HPDE6-E6E7 (cell line): ENCODE results near the gene AKR1B1.

Experiments
- DNase-seq: peaks from one replicate; pipeline ENCODE4 v3.0.0; 2011; ENCODE audit warnings: missing footprints; ENCODE audit errors: extremely low spot score

AKR1B1 gene

GRCh38 chr7:134419875-134420274 is 39.0 kb downstream of the AKR1B1 start:
- no peak for DNase-seq

DNA sequence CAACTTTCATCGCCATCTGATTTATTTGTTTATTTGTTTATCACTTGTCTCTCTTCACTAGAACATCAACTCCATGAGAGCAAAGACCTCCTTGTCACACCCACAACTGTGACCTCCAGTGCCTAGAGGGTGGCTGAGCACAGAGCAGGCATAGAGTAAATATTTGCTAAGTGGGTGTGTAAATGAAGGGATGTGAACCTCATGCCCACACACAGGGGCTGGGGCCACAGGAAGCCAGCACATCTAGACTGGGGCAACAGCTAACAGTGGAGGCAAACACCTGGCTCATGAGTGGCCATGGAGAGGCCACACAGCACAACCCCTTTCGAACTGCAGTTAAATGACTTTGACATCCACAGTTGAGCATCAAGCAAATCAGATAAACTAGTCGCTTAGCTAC is 39.8 kb downstream of the AKR1B1 start:
- DNase-seq = no peak

DNA sequence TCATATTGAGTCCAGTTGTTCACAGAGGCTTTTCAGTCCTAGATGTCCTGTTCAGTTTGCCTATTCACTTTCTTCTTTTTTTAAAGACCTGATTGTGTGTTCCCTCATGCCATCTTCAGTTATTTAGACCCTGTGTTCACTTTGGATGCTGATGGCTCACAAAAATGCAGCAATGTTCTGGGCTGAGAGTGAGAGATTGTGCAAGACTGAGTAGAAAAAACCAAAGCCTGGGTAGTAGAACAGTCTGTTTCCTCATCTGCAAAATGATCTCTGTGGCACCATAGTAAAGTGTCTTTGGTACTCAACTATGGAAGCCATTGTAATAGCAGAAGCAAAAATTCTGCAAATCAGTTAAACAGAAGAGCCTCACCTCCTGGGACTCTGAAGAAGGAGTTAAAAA is 43.2 kb downstream of the AKR1B1 start:
- no peak for DNase-seq

- DNase-seq = no peak
These were observed 44.8 kb downstream of the AKR1B1 start for GRCh38 chr7:134414109-134414508.

DNA sequence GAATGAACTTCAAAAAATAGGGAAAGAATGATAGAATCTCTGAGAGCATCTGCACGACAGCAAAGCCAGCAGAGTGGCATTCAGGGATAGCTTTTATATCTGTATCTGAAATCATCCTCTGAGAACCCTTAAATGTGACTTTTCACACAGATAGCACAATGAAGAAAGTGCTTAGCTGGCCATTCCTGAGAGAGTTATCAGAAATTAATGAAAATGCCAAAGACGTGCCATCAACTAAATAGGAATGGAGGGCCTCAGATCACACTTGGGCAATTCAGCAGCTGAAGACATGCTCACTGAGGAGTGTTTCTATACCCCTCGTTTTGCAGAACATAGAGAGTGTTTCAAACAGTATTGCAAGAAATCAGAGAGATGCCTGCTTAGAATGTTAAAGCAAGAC is 51.6 kb downstream of the AKR1B1 start:
- DNase-seq = no peak

GRCh38 chr7:134406431-134406830 is 52.5 kb downstream of the AKR1B1 start:
- no peak for DNase-seq

DNA sequence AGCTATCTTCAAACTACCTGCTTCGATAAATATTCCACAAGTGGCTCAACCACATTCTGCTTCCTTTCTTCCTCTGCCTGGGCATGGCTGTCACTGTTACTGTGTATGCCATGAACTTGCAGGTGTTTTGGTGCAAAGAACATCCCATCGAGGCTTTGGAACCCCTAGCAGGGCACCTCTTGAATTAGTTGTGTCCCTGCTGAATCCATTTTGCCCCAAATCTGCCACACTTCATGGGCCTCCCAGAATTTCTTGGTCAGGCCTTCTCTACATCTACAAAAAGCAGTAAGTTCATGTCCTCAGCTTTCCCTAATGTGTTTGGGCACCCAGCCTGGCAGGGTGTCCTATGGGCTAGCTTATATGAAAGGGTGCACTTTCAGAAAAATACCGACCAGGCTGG is 53.6 kb downstream of the AKR1B1 start:
- DNase-seq = no peak

DNA sequence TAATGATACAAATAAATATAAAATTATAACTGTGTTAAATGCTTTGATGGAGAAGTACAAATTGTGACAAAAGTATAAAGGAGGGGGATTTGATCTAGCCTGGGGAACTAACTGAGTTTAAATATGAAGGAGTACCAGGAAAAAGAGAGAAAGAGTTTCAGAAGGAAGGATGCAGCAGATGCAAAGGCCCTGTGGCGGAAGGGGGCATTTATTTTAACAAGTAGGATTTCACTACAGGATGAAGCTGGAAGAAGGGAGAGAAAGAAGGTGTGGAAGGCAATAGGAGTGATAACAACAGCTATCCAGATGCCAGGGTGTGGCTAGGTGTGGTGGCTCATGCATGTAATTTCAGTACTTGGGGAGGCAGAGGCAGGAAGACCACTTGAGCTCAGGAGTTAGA is 55.8 kb downstream of the AKR1B1 start:
- DNase-seq = no peak

DNA sequence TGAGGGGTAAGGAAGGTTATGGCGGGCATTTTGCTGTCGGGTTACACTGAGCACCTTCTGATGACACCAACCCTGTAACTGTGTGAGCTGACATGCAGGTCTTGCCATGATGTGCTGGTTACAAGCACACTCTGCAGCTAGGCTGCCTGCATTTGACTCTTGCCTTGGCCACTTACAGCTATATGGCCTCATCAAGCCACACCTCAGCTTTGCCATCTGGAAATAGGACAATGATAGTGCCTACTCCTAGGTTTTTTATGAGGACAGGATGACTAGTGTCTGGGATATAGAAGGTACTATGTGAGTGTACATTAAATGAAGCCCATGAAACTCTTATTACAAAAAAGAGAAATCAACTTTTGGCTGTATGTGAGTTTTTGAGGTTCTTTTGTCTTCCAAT is 58.0 kb downstream of the AKR1B1 start:
- no peak for DNase-seq

DNA sequence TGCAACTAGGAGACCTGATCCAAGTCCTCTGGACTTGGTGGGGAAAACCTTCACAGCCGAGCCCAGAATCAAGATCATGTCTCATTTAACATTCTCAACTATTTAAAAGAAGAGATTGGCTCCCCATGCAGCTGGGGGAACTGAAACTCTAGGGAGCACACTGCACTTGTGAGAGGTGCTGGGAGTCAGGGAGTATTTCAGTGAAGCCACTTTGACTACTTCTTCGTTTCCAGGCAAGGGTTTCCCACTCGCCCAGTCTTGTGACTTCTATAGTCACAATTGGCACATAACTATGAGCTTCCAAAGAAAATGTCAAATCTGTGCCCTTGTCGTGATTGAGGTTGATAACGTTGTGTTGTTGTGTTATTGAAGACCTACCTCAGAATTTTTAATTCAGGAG is 62.9 kb downstream of the AKR1B1 start:
- no peak for DNase-seq

- DNase-seq = no peak
These were observed 63.3 kb downstream of the AKR1B1 start for GRCh38 chr7:134395604-134396003.

GRCh38 chr7:134394056-134394455 is 64.8 kb downstream of the AKR1B1 start:
- no peak for DNase-seq
